ENCODE data around the gene CA10. TPM values are rescaled to one million over a fixed set of nuclear protein-coding genes. Genes with fewer than 3 reads are reported as not detected.
A peak's percentile ranks its signal among the peaks of the same experiment; 100 is the strongest.

CA10 gene
- total and polyA plus RNA-seq, 9 of the 15 experiments (the other 6 are each of a cell fraction or from before 2014, with no cell fraction given): not detected

GRCh38 chr17:51734976-51735375 is 423.5 kb downstream of the CA10 start:
- ATAC-seq (no peak), FAIRE-seq (no peak), DNase-seq (ENCODE audit: extremely low read depth in 1 of 4, low spot score in 3 of 4) (no peak)
- Histone ChIP-seq H3K9ac (ENCODE audit: insufficient read depth in 1 of 2, low read depth in 2 of 2, low read length in 2 of 2) (no peak overlapping the region), H3K4me1 (replicated peaks in 1 of 2; ENCODE audit: control insufficient read depth in 2 of 2, insufficient read depth in 2 of 2, low read length in 2 of 2) (no peaks in the 10 kb centered on the region), H3K4me2 (ENCODE audit: insufficient read depth, low read length) (no peak overlapping the region), H2AFZ (ENCODE audit: low read depth, low read length) (no peak overlapping the region), H3K9me3 (replicated peaks; ENCODE audit: control insufficient read depth, insufficient read depth, low read depth, low read length) (no peaks in the 10 kb centered on the region), H3K4me3 (no peak overlapping the region), H3K79me2 (ENCODE audit: control insufficient read depth, insufficient read depth, low read length) (no peaks in the 10 kb centered on the region), H3K9me1 (ENCODE audit: control insufficient read depth, insufficient read depth, low read length) (no peaks in the 10 kb centered on the region), H3K27me3 (ENCODE audit: control insufficient read depth in 2 of 2, insufficient read depth in 2 of 2, low read length in 2 of 2) (no peaks in the 10 kb centered on the region), H4K20me1 (replicated peaks; ENCODE audit: control insufficient read depth, insufficient read depth, low read length) (no peaks in the 10 kb centered on the region), H3K27ac (ENCODE audit: extremely low read depth, low read depth, low read length) (no peak overlapping the region), H3K36me3 (ENCODE audit: control insufficient read depth, insufficient read depth, low read length) (no peaks in the 10 kb centered on the region)
- BruUV-seq (replicated peaks): no TSS peak
- intact Hi-C loops (cut with micrococcal nuclease): no loop called here
- ChIA-PET CTCF (ENCODE audit: low intra/inter-chr PET ratio) (no interaction called here), POLR2A (no interaction called here)
- no peak for TF ChIP-seq ZBED1 (IDR thresholded peaks at IDR 0.05)
- TF ChIP-seq ZNF316 (IDR thresholded peaks at IDR 0.05): peak; percentile 38
- in situ Hi-C loops (cut with MboI): no loop called here
- 4% methylated on average over 2 of the region's 2 CpGs for WGBS (ENCODE audit: insufficient coverage, low coverage, missing lambda C conversion rate)

GRCh38 chr17:51734462-51734861 is 424.1 kb downstream of the CA10 start:
- Histone ChIP-seq H3K9me3 (replicated peaks; ENCODE audit: control insufficient read depth, insufficient read depth, low read depth, low read length) (no peaks in the 10 kb centered on the region), H3K27ac (ENCODE audit: extremely low read depth, low read depth, low read length) (no peak overlapping the region), H4K20me1 (replicated peaks; ENCODE audit: control insufficient read depth, insufficient read depth, low read length) (no peaks in the 10 kb centered on the region), H3K36me3 (ENCODE audit: control insufficient read depth, insufficient read depth, low read length) (no peaks in the 10 kb centered on the region), H3K4me3 (no peak overlapping the region), H2AFZ (ENCODE audit: low read depth, low read length) (no peak overlapping the region), H3K9me1 (ENCODE audit: control insufficient read depth, insufficient read depth, low read length) (no peaks in the 10 kb centered on the region), H3K4me1 (replicated peaks in 1 of 2; ENCODE audit: control insufficient read depth in 2 of 2, insufficient read depth in 2 of 2, low read length in 2 of 2) (no peaks in the 10 kb centered on the region), H3K4me2 (ENCODE audit: insufficient read depth, low read length) (no peak overlapping the region), H3K9ac (ENCODE audit: insufficient read depth in 1 of 2, low read depth in 2 of 2, low read length in 2 of 2) (no peak overlapping the region), H3K79me2 (ENCODE audit: control insufficient read depth, insufficient read depth, low read length) (no peaks in the 10 kb centered on the region), H3K27me3 (ENCODE audit: control insufficient read depth in 2 of 2, insufficient read depth in 2 of 2, low read length in 2 of 2) (no peaks in the 10 kb centered on the region)
- in situ Hi-C loops (cut with MboI) (no loop called here), intact Hi-C loops (cut with micrococcal nuclease) (no loop called here)
- 2% methylated on average over 4 of the region's 4 CpGs for WGBS (ENCODE audit: insufficient coverage, low coverage, missing lambda C conversion rate)
- BruUV-seq (replicated peaks): no TSS peak
- DNase-seq (ENCODE audit: extremely low read depth in 1 of 4, low spot score in 3 of 4) (no peak), FAIRE-seq (no peak), ATAC-seq (no peak)
- ChIA-PET POLR2A (no interaction called here), CTCF (ENCODE audit: low intra/inter-chr PET ratio) (no interaction called here)
- TF ChIP-seq ATF6 (CRISPR knock-in tag; IDR thresholded peaks at IDR 0.05): no peak
- TF ChIP-seq GMEB1 (CRISPR knock-in tag; IDR thresholded peaks at IDR 0.05): no peak
- TF ChIP-seq ZNF592 (IDR thresholded peaks at IDR 0.05): no peak
- TF ChIP-seq BCL6 (CRISPR knock-in tag; IDR thresholded peaks at IDR 0.05): no peak
- TF ChIP-seq ZBTB8A (IDR thresholded peaks at IDR 0.05; ENCODE audit: partially characterized antibody): no peak
- no peak for TF ChIP-seq CSDE1 (IDR thresholded peaks at IDR 0.05)

All from K562 (cell line).